Ramos (cell line): ENCODE data around the gene TCP1.
"Not testable (repeated sequence)": the region's sequence is repeated elsewhere in the genome, so short reads cannot be mapped to it uniquely, and the experiment has no call there.

ENCODE experiments used
- in situ Hi-C: fragments of 300-500 bp; cut with MboI; formaldehyde crosslinking; loops from one replicate; pipeline ENCODE4 v1.14.3; 2022; ENCODE audit warnings: low sequenced_read_pairs; ENCODE audit not compliant: unreplicated experiment

TCP1 gene

DNA sequence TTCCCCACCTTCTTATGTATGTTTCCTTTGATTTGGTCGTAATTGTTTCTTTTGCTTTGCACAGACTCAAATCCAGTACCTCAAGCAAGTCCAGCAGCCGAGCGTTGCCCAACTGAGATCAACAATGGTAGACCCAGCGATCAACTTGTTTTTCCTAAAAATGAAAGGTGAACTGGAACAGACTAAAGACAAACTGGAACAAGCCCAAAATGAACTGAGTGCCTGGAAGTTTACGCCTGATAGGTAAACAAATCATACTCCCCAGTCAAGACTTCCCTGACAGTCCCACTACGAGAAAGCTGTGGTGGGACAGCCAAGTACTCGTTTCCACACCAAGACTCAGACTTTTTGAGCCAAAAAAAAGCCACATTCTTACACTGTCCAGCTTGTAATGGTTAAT lies 41.3 kb downstream of the TCP1 start:
- in situ Hi-C loops = not testable (repeated sequence)

DNA sequence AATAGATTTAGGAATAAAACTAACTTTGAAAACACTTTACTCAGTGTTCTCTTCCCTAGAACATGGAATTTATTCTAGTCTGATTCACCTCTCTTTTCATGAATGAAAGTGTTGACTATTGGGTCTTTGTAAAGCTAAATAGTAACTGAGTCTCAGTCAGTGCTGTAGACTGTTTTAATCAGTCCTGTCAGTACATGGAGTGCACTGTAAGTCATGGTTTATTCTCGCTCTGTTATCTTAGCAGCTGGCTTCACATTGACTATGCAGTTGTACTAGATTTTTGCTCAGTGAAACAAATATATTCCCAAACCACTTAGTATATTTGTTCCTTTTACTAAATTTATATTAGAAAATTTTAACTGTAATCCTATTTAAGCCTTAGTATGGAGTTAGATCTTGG lies 42.6 kb downstream of the TCP1 start:
- in situ Hi-C loops = no loop called here

DNA sequence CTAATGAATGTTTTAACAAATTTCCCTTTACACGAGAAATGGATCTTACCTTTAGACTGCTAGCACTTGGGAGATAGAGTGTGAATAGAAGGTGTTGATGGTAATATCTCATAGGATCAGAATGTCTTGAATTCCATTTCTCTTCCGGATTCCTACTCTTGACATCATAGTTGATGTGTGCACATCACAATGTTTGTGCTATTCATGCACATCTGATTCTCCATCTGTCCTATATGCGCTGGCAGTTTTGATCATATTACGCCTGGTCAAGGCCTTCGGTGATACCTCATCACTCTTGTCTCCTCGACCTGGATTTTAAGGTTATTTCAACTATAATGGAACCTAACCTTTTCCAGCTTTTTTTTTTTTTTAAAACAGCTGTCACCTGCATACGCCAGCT lies 44.3 kb downstream of the TCP1 start:
- in situ Hi-C loops = no loop called here

DNA sequence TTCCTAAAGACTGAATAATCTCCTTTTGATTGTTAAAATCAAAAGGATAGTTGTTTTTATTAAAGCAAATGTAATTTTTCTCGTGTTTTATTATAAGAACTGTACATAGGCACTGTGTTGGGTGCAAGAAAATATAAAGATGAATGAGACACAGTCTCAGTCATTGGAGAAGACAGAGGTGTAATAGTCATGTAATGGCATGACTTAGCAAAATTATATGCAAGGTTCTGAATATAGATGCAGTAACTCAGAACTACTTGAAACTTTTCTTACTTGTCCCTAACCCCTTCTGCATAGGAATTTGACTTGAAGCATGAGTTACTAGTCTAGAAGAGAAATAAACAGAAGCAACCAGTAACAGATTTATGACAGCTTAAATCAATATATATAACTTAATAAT lies 47.2 kb downstream of the TCP1 start:
- in situ Hi-C loops = no loop called here

DNA sequence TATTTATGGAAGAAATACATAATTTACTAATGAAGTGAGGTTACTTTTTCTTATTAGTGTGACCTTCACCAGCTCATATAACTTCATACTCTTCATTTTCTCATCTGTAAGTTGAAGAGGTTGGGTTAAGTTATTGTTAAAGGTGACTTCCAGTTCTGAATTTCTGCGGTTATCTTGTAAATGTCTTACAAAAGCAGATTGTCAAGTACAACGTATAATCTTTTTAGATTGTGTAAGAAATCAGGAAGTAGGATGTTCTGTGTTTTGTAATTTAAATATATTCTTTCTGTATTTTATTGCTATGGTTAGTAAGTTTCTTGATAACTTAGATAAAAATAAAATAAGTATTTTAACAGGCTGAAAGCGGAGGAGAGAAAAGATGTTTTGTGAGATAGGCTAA lies 50.1 kb downstream of the TCP1 start:
- in situ Hi-C loops = no loop called here

DNA sequence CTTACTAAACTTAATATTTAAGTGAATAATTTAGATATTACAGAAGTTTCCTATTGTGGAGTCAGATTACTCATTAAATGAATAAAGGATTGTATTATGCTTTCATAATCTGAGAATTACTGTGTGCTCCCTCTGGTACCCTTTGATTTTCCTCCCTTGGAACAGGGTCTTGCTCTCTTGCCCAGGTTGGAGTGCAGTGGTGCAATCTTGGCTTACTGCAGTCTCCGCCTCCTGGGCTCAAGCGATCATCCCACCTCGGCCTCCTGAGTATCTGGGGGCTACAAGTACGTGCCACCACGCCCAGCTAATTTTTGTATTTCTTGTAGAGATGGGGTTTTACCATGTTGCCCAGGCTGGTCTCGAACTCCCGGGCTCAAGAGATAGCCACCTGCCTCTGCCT lies 52.5 kb downstream of the TCP1 start:
- in situ Hi-C loops = no loop called here

DNA sequence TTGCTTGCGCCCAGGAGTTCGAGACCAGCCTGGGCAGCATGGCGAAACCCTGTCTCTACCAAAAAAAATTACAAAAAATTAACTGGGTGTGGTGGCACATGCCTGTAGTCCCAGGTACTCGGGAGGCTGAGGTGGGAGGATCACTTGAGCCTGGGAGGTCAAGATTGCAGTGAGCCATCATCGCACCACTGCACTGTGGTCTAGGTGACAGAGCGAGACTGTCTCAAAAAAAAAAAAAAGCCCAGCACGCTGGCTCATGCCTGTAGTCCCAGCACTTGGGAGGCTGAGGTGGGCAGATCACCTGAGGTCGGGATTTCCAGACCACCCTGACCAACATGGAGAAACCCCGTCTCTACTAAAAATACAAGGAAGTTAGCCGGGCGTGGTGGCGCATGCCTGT lies 56.0 kb downstream of the TCP1 start:
- in situ Hi-C loops = not testable (repeated sequence)

DNA sequence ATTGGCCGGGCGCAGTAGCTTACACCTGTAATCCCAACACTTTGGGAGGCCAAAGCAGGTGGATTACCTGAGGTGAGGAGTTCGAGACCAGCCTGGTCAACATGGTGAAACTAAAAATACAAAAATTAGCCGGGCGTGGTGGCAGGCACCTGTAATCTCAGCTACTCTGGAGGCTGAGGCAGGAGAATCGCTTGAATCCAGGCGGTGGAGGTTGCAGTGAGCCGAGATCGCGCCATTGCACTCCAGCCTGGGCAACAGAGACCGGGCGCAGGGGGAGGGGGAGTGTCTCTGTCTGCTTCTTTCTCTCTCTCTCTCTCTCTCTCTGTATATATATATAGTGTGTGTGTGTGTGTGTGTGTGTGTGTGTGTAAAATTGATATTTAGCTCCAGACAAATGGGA lies 56.9 kb downstream of the TCP1 start:
- in situ Hi-C loops = not testable (repeated sequence)

DNA sequence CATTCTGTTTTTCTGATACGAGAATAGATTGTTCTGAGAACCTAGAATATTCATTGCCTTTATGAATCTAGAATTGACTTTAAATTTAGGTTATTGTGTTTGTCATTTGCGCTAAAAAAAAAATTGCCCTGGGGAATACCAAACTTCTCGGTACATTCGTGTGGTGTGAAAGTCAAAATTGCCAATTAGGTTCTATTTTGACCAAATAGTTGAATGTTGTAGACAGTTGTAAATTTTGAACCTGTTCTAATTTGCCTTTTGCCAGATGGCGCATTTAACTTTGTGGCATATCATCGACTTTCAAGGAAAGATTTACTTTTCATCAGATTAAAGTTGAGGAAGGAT lies 59.1 kb downstream of the TCP1 start:
- in situ Hi-C loops = no loop called here

DNA sequence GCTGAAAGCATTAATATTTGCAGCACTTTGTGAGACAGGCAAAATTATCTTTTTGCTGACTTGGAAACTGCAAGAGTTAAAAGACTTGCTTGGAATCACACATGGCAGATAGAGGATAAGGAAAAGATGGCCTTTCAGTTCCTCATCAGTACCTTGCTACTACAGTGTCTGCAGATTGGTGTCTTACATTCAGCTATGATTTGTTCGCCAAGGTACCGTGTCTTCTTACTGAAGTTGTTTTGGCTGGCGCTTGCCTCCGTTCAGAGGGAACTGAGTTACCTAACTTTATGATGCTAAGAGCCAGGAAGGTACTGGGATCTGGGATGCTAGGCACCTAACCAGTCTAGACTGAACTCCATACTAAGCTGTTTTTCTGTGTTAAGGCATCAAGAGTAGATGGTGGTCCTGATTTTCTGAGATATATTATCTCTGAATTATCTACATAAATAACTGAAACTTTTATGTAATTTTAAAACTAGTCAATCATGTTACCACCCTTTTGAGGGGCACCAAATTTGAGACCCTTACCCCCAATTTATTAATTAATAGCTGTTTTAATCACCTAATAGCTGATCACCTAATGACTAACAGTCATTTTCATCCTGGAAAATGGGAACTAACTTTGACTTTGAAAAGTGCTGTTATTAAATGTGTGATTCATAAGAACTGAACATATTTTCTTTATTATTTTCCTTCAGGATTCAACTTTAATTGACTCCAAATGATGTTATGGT lies 59.6 kb downstream of the TCP1 start:
- in situ Hi-C loops = no loop called here

DNA sequence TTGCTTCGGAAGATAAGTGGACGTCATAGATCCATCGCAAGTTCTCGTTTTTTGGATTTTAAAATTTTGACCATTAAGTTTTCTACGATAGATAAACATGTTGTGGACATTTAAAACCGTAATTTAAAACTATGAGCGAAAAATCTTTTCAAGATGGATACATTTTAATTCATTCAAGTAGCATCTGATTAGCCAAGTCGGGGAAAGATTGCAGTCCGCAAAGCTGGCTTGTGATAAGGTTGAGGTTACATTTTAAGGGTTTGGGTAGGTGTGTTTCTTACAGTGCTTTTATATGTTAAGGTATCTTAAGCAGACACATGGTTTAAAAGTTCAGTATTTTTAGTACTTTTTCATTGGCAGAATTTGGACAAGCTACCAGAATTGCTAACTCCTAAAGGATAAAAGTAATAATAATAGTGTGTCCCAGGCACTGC lies 60.9 kb downstream of the TCP1 start:
- in situ Hi-C loops = no loop called here
